Panc1 (cell line): ENCODE measurements around the gene UBE2E2.

Source experiments
- POLR2AphosphoS5 ChIP-seq: IDR thresholded peaks from 2 replicates; pipeline ENCODE4 v1.6.1; 2012; ENCODE audit warnings: mild to moderate bottlenecking, low read depth, low read length, moderate library complexity
- SIN3A ChIP-seq: IDR thresholded peaks from 2 replicates; pipeline ENCODE4 v1.6.1; 2012; ENCODE audit warnings: low read depth, mild to moderate bottlenecking, low read length, moderate library complexity, borderline replicate concordance; ENCODE audit not compliant: insufficient read depth
- TF ChIP-seq, protein P1 (sequence below): fragments of 450-650 bp; IDR thresholded peaks from 2 replicates; pipeline ENCODE4 v1.5.1; 2017; ENCODE audit warnings: mild to moderate bottlenecking
- TF ChIP-seq, protein P2 (sequence below), 2 experiments: IDR thresholded peaks; 2 replicates each; pipeline ENCODE4 v1.6.1; 2011 to 2012; ENCODE audit warnings: low read depth in 2 of 2, control low read depth in 1 of 2, low read length in 1 of 2, mild to moderate bottlenecking in 1 of 2, moderate library complexity in 1 of 2; ENCODE audit not compliant: insufficient read depth in 1 of 2

DNA sequence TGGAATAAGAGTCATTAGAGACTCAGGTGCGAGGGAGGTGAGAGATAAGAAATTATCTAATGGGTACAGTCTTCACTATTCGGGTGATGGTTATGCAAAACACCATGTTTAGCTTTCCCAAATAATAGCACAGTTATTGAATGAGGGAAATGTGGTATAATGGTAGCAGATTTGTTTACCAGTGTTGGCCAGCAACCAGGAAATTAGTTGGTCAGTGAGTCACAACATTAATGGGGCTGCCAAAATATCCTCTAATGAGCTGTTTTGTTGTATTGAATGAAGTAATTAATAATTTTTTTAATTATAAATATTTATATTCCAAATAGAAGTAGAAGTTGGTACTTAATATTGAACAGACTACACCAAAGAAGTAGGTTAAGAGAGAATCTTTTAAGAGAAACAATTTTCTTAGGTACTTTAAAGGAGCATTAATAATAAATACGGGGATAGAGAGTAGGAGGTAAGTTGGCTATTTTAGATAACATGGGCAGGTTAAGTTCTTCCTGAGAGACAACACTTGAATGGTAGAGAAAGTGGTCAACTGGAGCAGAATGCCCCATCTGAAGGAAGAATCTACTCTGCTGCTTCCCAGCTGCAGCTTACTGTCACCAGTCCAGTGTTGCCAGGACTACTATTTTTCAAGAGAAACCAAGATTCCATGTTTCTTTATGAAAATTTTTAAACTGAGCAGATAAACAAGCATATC, 218.8 kb downstream of the UBE2E2 start:
- TF ChIP-seq, protein P1, sequence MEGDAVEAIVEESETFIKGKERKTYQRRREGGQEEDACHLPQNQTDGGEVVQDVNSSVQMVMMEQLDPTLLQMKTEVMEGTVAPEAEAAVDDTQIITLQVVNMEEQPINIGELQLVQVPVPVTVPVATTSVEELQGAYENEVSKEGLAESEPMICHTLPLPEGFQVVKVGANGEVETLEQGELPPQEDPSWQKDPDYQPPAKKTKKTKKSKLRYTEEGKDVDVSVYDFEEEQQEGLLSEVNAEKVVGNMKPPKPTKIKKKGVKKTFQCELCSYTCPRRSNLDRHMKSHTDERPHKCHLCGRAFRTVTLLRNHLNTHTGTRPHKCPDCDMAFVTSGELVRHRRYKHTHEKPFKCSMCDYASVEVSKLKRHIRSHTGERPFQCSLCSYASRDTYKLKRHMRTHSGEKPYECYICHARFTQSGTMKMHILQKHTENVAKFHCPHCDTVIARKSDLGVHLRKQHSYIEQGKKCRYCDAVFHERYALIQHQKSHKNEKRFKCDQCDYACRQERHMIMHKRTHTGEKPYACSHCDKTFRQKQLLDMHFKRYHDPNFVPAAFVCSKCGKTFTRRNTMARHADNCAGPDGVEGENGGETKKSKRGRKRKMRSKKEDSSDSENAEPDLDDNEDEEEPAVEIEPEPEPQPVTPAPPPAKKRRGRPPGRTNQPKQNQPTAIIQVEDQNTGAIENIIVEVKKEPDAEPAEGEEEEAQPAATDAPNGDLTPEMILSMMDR, result no peak
- TF ChIP-seq SIN3A (no peak), POLR2AphosphoS5 (no peak)
- TF ChIP-seq, protein P2, sequence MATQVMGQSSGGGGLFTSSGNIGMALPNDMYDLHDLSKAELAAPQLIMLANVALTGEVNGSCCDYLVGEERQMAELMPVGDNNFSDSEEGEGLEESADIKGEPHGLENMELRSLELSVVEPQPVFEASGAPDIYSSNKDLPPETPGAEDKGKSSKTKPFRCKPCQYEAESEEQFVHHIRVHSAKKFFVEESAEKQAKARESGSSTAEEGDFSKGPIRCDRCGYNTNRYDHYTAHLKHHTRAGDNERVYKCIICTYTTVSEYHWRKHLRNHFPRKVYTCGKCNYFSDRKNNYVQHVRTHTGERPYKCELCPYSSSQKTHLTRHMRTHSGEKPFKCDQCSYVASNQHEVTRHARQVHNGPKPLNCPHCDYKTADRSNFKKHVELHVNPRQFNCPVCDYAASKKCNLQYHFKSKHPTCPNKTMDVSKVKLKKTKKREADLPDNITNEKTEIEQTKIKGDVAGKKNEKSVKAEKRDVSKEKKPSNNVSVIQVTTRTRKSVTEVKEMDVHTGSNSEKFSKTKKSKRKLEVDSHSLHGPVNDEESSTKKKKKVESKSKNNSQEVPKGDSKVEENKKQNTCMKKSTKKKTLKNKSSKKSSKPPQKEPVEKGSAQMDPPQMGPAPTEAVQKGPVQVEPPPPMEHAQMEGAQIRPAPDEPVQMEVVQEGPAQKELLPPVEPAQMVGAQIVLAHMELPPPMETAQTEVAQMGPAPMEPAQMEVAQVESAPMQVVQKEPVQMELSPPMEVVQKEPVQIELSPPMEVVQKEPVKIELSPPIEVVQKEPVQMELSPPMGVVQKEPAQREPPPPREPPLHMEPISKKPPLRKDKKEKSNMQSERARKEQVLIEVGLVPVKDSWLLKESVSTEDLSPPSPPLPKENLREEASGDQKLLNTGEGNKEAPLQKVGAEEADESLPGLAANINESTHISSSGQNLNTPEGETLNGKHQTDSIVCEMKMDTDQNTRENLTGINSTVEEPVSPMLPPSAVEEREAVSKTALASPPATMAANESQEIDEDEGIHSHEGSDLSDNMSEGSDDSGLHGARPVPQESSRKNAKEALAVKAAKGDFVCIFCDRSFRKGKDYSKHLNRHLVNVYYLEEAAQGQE (IDR thresholded peaks at IDR 0.05; ENCODE audit: insufficient read depth in 1 of 2, low read depth in 2 of 2, low read length in 1 of 2), result no peak
